ENCODE data around the gene PLXNB2.
"Not testable (repeated sequence)": the region's sequence is repeated elsewhere in the genome, so short reads cannot be mapped to it uniquely, and the experiment has no call there.

The PLXNB2 gene, protein sequence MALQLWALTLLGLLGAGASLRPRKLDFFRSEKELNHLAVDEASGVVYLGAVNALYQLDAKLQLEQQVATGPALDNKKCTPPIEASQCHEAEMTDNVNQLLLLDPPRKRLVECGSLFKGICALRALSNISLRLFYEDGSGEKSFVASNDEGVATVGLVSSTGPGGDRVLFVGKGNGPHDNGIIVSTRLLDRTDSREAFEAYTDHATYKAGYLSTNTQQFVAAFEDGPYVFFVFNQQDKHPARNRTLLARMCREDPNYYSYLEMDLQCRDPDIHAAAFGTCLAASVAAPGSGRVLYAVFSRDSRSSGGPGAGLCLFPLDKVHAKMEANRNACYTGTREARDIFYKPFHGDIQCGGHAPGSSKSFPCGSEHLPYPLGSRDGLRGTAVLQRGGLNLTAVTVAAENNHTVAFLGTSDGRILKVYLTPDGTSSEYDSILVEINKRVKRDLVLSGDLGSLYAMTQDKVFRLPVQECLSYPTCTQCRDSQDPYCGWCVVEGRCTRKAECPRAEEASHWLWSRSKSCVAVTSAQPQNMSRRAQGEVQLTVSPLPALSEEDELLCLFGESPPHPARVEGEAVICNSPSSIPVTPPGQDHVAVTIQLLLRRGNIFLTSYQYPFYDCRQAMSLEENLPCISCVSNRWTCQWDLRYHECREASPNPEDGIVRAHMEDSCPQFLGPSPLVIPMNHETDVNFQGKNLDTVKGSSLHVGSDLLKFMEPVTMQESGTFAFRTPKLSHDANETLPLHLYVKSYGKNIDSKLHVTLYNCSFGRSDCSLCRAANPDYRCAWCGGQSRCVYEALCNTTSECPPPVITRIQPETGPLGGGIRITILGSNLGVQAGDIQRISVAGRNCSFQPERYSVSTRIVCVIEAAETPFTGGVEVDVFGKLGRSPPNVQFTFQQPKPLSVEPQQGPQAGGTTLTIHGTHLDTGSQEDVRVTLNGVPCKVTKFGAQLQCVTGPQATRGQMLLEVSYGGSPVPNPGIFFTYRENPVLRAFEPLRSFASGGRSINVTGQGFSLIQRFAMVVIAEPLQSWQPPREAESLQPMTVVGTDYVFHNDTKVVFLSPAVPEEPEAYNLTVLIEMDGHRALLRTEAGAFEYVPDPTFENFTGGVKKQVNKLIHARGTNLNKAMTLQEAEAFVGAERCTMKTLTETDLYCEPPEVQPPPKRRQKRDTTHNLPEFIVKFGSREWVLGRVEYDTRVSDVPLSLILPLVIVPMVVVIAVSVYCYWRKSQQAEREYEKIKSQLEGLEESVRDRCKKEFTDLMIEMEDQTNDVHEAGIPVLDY (N-terminal part only)

DNA sequence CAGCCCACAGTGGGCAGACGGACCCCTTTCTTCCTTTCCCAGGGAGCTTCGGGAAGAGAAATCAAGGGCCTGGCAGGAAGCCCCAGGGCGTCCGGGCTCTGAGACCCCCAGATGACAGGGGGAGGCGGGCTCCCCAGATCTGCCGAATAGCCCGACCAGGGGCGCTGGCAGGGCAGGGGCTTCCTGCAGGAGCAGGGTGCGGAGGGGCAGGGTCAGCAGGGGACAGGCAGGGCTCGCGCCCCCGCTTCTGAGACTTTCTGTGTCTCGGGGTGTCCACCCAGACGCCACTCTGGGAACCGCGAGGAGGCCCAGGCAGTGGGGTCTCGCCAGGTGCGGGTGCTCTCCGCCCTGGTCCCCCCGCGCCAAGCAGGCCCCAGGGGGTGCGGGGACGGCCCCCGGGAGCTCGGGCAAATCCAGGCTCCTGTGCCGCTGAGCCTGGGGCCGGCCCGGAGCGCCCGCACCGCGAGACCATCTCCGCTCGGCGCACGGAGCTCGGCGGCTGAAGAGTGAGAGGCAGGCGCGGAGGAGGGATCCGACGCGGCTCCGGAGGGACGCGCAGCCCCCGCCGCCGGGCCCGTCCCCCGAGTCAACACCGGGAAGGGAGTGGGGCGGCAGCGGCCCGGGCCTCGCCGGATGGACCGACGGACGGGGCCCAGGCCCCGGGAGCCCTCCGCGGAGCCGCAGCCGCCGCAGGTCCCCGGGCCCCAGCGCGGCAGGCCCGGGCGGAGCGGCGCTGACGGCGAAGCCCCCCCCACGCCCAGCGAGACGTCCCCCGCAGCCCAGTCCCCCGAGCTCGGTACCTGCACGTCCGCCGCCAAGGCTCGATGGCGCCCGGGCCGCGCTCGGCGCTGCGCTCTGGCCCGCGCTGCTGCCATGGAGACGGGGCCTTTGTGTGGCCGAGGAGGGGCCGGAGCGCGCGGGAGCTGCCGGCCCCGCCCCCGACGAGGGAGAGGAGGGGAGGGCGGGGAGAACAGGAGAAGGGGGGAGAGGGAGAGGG lies at the start of gene PLXNB2:
PLXNB2 (minus strand) TSS at position 894 of the 997 bp plus-strand sequence. CDS start 17,062 bp downstream, outside the sequence.
- DNase-seq (ENCODE audit: low read depth in 2 of 2): no peak

DNA sequence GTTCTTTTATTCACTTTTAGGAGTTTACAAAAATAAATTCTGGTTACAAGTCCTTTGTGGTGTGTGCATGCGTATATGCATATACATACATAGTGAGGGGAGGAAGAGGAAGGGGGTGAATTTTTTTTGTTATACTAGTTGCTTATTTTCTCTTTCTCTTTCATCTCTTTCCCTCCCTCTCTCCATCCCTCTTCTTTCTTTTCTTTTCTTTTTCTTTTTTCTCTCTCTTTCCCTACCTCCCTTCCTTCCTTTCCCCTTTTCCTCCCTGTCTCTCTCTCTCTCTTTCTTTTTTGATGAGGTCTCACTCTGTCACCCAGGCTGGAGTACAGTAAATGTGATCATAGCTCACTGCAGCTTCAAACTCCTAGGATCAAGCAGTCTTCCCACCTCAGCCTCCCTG lies 49.8 kb upstream of the PLXNB2 start:
- no peak for DNase-seq (ENCODE audit: low read depth in 2 of 2)

DNA sequence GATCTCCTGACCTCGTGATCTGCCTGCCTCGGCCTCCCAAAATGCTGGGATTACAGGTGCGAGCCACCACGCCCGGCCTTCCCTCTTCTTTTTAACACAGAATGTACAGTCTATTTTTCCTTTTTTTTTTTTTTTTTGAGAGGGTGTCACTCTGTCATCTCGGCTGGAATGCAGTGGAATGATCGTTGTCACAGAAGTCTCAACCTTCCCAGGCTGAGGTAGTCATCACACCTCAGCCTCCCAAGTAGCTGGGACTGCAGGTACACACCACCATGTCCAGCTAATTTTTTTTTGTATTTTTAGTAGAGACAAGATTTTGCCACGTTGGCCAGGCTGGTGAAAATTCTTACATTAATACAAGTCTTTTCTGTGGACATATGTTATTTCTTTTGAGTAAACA lies 48.7 kb upstream of the PLXNB2 start:
- DNase-seq (ENCODE audit: low read depth in 2 of 2): no peak

DNA sequence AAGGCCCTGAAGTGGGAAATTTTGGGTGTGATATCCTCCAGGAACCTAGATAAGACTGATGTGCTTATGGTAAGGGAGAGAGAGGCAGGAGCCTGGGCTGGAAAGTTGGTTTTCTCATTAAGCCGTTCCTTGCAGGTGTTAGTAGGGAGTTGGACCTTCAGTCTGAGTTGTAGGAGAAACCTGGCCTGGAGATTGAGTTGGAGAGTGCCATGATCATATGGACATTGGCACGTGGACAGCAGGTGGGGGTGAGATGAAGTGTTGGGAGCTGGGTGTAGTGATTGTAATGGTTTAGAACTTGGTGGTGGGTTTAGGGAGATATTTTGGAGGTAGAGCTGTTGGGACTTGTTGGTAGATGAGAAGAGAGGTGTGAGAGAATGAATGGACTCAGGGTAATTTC lies 40.6 kb upstream of the PLXNB2 start:
- no peak for DNase-seq (ENCODE audit: low read depth in 2 of 2)

DNA sequence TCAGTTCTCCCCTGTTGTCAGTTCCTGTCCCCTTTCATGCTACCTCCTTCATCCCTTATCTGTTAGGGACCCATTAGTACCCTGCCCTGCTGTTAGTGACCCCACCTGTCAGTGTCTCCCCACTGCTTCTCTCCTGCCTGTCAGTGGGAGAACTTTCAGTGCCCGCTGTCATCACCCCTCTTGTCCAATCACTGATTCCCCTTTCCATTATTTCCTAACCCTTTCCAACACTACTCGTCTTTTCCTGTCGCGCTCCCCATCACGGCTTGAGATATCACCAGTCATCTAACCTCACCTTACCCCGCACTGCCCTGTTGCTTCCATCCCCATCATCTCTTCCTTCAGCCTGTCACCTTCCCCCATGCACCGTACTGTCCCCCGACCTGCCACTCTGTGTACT lies 39.7 kb upstream of the PLXNB2 start:
- DNase-seq (ENCODE audit: low read depth in 2 of 2): no peak

DNA sequence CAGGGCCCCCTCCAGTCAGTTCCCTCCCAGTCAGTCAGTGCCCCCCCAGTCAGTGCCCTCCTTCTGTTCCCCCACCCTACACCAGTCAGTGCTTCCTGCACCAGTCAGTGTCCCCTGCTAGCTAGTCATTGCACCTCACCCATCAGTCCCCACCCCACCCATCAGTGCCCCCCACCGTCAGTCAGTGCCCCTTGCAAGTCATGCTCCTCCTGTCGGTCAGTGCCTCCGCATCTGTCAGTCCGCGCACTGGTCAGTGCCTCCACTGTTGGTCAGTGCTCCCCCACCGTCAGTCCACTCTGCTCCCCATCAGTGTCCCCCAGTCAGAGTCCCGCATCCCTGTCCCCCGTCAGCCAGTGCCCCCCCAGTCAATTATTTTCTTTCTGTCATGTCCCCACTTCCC lies 39.0 kb upstream of the PLXNB2 start:
- DNase-seq (ENCODE audit: low read depth in 2 of 2): no peak

DNA sequence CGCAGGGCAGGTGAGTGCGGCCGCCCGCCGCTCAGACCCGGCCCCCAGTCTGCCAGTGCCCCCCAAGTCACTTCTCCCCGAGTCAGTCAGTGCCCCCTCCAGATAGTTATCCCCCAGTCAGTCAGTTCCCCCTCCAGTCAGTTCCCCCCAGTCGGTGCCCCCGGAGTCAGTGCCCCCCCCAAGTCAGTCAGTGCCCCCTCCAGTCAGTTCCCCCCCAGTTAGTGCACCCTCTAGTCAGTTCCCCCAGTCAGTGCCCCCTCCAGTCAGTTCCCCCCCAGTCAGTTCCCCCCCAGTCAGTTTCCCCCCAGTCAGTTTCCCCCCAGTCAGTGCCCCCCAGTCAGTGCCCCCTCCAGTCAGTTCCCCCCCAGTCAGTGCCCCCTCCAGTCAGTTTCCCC lies 36.1 kb upstream of the PLXNB2 start:
- no peak for DNase-seq (ENCODE audit: low read depth in 2 of 2)

DNA sequence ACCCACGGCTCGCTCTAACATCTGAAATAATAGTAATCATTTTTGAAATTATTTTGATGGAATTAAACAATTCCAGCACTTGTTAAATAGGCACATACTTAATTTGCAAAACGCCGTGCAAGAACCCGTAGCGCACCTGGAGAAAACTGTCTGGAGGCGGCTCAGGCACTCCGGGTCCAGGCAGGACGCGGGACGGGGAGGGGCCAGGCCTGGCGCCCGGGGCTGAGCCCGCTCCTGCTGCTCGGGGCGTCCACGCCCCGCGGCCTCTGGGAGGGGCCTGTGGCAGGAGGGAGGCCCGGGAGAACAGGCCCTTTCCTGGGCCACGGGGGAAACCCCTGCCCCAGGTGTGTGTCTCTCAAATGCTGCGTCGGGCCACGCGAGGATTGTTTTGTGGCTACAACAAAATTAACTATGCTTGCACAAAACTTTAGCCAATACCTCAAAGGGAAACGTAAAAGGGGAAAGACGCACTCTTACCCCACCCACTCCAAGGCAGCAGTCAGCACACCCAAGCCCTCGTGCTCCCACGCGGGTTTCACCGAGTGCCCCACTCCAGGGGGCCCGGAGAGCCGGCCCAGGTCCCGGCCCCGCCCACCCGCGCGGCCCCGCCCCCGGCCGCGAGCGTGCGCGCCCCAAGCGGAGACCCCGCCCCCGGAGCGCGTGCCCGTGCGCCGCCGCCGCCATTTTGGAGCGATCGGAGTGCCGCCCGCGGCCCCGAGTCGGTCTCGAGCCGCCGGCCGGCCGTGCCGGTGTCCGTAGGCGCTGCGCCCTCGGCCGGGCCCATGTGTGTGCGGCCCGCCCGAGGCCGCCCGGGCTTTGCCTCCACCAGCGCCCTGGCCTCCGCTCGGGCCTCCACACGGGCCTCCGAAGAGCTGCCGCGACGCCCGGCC lies 35.5 kb upstream of the PLXNB2 start, which contains the start of gene PPP6R2:
PPP6R2 (plus strand) TSS at position 677 of the 890 bp plus-strand sequence. CDS start 50,582 bp downstream, outside the sequence.
- DNase-seq (ENCODE audit: low read depth in 2 of 2): peak; percentile 79 to 83

DNA sequence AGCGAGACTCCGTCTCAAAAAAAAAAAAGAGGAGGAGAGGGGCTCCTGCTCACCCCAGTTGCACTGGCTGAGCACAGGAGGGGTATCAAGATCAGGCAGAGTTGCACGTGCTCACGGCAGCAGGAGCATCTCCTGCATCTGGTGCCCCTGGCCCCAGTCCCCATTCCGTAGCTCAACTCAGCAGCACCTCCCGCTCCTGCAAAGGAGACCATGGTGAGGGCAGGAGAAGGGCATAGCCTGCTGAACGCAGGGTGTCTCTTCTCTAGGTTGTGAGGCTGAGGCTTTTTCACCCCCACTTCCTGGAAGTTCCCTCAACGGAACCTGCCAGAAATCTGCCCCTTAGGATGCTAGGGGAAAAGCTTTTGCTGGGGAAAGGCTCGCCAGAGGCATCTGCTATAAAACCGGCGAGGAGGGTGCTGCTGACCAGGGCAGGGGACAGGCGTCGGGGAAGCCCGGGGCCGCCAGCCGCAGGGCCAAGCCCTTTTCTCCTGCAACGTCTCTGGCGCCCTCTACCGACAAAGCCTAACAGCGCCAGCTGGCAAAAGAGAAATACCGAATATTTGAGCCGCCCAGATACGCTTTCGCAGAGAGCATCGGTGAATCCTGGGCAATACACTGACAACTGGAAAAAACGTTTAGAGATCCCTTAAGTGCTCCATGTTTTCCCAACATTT lies 34.7 kb upstream of the PLXNB2 start:
- peak; percentile 76 to 78 for DNase-seq (ENCODE audit: low read depth in 2 of 2)

DNA sequence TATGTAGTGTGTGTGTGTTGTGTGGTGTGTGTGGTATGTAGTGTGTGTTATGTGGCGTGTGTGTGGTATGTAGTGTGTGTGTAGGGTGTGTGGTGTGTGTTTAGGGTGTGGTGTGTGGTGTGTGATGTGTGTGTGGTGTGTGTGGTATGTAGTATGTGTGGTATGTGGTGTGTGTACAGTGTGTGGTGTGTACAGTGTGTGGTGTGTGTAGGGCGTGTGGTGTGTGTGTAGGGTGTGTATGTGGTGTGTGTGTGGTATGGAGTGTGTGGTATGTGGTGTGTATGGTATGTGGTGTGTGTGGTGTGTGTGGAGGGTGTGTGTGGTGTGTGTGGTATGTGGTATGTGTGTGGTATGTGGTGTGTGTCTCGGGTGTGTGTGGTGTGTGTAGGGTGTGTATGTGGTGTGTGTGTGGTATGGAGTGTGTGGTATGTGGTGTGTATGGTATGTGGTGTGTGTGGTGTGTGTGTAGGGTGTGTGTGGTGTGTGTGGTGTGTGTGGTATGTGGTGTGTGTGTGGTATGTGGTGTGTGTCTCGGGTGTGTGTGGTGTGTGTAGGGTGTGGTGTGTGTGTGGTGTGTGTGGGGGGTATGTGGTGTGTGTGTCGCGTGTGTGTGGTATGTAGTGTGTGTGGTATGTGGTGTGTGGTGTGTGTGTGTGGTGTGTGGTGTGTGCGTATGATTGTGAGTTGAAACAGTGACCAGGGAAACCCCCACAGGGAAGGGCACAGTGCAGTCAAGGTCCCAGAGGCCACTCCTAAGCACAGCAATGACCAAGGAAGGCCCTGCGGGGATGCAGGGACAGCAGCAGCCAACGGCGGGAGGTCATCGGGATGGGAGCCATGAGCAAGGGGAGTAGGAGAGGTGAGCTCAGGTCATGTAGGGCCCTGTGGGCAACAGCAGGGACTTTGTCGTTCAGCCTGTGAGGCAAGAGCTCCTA lies 32.8 kb upstream of the PLXNB2 start:
- DNase-seq (ENCODE audit: low read depth in 2 of 2): no peak

DNA sequence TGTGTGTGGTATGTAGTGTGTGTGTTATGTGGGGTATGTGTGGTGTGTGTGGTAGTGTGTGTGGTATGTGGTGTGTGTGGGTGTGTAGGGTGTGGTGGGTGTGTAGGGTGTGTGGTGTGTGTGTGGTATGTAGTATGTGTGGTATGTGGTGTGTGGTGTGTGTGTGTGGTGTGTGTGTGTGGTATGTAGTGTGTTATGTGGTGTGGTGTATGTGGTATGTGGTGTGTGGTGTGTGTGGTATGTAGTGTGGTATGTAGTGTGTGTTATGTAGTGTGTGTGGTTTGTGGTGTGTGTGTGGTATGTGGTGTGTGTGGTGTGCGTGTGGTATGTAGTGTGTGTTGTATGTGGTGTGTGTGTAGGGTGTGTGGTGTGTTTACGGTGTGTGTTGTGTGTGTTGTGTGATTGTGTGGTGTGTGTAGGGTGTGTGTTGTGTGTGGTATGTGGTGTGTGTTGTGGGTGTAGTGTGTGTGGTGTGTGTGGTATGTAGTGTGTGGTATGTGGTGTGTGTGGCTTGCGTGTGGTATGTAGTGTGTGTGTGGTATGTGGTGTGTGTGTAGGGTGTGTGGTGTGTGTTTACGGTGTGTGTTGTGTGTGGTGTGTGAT lies 31.5 kb upstream of the PLXNB2 start:
- no peak for DNase-seq (ENCODE audit: low read depth in 2 of 2)

DNA sequence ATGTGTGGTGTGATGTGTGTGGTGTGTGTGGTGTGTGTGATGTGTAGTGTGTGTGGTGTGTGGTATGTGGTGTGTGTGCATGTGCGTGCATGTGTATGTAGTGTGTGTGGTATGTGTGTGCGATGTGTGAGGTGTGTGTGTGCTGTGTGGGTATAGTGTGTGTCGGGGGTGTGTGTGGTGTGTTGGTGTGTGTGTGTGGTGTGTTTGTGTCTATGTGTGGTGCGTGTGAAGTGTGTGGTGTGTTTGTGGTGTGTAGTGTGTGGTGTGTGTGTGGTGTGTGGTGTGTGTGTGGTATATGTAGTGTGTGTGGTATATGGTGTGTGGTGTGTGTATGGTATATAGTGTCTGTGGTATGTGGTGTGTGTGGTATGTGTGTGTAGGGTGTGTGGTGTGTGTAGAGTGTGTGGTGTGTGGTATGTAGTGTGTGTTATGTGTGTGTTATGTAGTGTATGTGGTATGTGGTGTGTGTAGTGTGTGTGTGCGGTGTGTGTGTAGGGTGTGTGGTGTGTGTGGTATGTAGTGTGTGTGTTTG lies 30.7 kb upstream of the PLXNB2 start:
- no peak for DNase-seq (ENCODE audit: low read depth in 2 of 2)

DNA sequence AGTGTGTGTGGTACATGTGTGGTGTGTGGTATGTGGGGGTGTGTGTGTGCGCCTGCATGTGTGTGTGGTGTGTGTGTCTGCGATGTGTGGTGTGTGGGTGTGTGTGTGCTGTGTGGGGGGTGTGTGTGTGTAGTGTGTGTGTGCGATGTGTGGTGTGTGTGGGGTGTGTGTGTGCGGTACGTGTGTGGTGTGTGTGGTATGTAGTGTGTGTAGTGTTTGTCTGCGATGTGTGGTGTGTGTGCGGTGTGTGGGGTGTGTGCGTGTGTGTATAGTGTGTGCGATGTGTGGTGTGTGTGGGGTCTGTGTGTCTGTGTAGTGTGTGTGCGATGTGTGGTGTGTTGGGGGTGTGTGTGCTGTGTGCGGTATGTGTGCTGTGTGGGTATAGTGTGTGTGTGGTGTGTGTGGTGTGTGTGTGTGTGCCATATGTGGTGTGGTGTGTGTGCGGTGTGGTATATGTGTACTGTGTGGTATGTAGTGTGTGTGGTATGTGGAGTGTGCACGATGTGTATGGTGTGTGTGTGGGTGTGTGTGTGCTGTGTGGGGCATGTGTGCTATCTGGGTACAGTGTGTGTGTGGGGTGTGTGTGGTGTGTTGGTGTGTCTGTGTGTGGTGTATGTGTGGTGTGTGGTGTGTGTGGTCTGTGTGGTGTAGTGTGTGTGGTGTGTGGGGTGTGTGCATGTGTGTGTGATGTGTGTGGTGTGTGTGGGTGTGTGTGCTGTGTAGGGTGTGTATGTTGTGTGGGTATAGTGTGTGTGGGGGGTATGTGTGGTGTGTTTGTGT lies 30.0 kb upstream of the PLXNB2 start:
- DNase-seq (ENCODE audit: low read depth in 2 of 2): no peak

DNA sequence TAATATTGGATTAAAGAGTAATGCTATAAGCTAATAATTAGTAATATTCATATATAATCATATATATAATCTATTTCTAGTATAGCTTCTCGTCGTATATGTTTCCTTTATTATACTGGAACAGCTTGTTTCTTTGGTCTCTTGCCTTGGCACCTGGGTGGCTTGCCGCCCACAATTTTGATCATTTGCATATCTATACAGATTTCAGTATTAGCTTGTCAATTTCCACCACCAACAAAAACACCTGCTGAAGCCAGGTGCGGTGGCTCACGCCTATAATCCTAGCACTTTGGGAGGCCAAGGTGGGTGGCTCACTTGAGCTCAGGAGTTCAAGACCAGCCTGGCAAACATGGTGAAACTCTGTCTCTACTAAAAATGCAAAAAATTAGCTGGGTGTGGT lies 27.0 kb upstream of the PLXNB2 start:
- DNase-seq (ENCODE audit: low read depth in 2 of 2): not testable (repeated sequence)

DNA sequence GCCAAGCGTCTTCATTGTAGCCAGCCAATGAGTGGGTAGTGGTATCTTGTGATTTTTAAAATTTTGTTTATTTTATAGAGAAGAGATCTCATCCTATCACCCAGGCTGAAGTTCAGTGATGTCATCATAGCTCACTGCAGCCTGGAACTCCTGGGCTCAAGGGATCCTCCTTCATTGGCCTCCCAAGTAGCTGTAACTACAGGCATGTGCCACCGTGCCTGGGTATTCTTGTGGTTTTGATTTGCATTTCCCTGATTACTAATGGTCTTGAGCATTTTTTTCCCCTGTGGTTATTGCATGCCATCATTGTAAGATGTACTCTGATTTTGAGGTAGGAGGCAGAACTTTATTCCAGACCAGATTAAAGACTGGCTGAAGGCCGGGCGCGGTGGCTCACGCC lies 21.8 kb upstream of the PLXNB2 start:
- no peak for DNase-seq (ENCODE audit: low read depth in 2 of 2)

DNA sequence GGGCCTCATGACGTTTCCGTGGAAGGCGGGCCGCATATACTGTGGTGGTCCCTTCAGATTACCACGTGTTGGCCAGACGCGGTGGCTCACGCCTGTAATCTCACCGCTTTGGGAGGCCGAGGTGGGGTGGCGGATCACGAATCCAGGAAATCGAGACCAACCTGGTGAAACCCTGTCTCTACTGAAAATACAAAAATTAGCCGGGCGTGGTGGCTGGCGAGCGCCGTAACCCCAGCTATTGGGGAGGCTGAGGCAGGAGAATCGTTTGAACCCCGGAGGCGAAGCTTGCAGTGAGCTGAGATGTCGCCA lies 20.2 kb upstream of the PLXNB2 start:
- DNase-seq (ENCODE audit: low read depth in 2 of 2): no peak

Data from stimulated activated CD8-positive, alpha-beta memory T cell treated with anti-CD3 and anti-CD28 coated beads, Interleukin-15, amount 100 ng/mL, for 48 hours (primary cell).